ENCODE results near the gene SLC22A1.

- TF ChIP-seq CTCF (IDR thresholded peaks at IDR 0.05), result no peak
- no peak for TF ChIP-seq POLR2AphosphoS5 (IDR thresholded peaks at IDR 0.05)
Measured at GRCh38 chr6:160147146-160147536, 25.5 kb downstream of the SLC22A1 start.

Data from breast epithelium (tissue), 3 donors.